ENCODE measurements around the gene IFIT3.
A peak's percentile ranks its signal among the peaks of the same experiment; 100 is the strongest.
"Not testable (repeated sequence)": the region's sequence is repeated elsewhere in the genome, so short reads cannot be mapped to it uniquely, and the experiment has no call there.

IFIT3 gene

GRCh38 chr10:89327803-89328441, at the start of gene IFIT3:
IFIT3 (plus strand) TSS chr10:89327997; CDS start chr10:89328074, 77 bp downstream.
- DNase-seq, result peak; percentile 43

- no peak for DNase-seq
Observed at GRCh38 chr10:89278034-89278535, 49.7 kb upstream of the IFIT3 start.

- DNase-seq, result no peak
Observed at GRCh38 chr10:89278900-89279392, 48.9 kb upstream of the IFIT3 start.

GRCh38 chr10:89279421-89279869, 48.4 kb upstream of the IFIT3 start:
- no peak for DNase-seq

- DNase-seq, result no peak
Observed at GRCh38 chr10:89280508-89280907, 47.3 kb upstream of the IFIT3 start.

- DNase-seq, result no peak
Observed at GRCh38 chr10:89281606-89282395, 46.0 kb upstream of the IFIT3 start.

GRCh38 chr10:89283025-89283935, 44.5 kb upstream of the IFIT3 start:
- peak; percentile 70 for DNase-seq

GRCh38 chr10:89283936-89284475, 43.8 kb upstream of the IFIT3 start:
- DNase-seq, result peak; percentile 80

- DNase-seq, result not testable (repeated sequence)
Observed at GRCh38 chr10:89284711-89285110, 43.1 kb upstream of the IFIT3 start.

GRCh38 chr10:89285303-89285702, 42.5 kb upstream of the IFIT3 start:
- not testable (repeated sequence) for DNase-seq

- no peak for DNase-seq
Observed at GRCh38 chr10:89294721-89295239, 33.0 kb upstream of the IFIT3 start.

GRCh38 chr10:89295597-89295996, 32.2 kb upstream of the IFIT3 start:
- DNase-seq, result no peak

GRCh38 chr10:89296220-89296648, 31.6 kb upstream of the IFIT3 start:
- no peak for DNase-seq

GRCh38 chr10:89297356-89297755, 30.4 kb upstream of the IFIT3 start:
- DNase-seq, result no peak

GRCh38 chr10:89297791-89298190, 30.0 kb upstream of the IFIT3 start:
- DNase-seq, result no peak

GRCh38 chr10:89299031-89299430, 28.8 kb upstream of the IFIT3 start:
- no peak for DNase-seq

GRCh38 chr10:89301232-89301631, 26.6 kb upstream of the IFIT3 start:
- no peak for DNase-seq

GRCh38 chr10:89301721-89302445, 25.9 kb upstream of the IFIT3 start, which contains the start of gene IFIT2:
IFIT2 (plus strand) TSS chr10:89302046; CDS start chr10:89302124, 78 bp downstream.
- peak; percentile 25 for DNase-seq

GRCh38 chr10:89302625-89303024, 25.2 kb upstream of the IFIT3 start:
- peak; percentile 4 for DNase-seq

GRCh38 chr10:89303161-89303560, 24.6 kb upstream of the IFIT3 start:
- DNase-seq, result peak; percentile 11

GRCh38 chr10:89304026-89304425, 23.8 kb upstream of the IFIT3 start:
- no peak for DNase-seq
